GM21717 (cell line): ENCODE data around the gene AKT2.
A peak's percentile ranks its signal among the peaks of the same experiment; 100 is the strongest.

Experiments
- ATAC-seq: cut with Tn5 transposase; IDR thresholded peaks from one replicate; pipeline ENCODE4 v1.9.1; 2021; ENCODE audit warnings: mild to moderate bottlenecking, moderate library complexity; ENCODE audit not compliant: unreplicated experiment

AKT2 gene

DNA sequence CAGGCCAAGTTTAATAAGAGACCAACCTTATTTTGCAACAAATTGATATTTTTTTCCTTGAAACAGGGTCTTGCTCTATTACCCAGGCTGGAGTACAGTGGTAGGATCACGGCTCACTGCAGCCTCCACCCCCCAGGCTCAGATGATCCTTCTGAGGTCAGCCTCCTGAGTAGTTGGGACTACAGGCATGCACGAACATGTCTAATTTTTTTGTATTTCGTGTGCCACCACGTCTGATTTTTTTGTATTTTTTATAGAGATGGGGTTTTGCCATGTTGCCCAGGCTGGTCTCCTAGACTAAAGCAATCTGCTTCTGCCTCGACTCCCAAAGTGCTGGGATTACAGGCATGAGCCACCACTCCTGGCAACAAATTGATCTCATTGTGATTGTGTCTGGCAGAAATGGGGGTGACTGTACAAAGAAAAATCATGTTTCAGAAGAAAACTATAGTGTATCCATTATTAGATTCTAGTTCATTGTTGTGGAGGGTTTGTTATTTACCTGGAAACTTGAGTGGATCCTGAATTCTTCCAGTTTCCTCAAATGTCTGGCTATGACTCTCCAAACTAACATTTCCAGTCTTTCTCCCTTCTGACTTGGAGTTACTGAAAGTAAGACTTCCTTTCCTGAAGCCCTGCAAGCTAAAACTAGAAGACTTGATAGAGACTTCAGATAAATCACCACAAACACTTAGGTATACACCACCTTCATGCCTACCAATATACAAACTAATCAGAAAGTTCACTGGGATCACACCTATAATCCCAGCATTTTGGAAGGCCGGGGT, 17.3 kb upstream of the AKT2 start:
- no peak for ATAC-seq

DNA sequence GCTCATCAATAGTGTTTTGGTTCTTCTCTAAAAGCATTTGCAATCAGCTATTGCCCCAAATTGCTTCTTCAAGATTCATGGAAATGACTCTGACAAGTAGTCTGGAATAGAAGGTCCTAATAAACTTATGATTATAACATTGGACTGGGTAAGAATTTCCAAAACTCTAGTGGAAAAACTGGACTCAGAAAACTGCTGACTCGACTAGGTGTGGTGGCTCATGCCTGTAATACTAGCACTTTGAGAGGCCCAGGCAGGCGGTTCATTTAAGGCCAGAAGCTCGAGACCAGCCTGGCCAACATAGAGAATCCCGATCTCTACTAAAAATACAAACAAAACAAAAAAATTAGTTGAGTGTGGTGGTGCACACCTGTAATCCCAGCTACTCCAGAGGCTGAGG, 15.5 kb upstream of the AKT2 start:
- no peak for ATAC-seq

DNA sequence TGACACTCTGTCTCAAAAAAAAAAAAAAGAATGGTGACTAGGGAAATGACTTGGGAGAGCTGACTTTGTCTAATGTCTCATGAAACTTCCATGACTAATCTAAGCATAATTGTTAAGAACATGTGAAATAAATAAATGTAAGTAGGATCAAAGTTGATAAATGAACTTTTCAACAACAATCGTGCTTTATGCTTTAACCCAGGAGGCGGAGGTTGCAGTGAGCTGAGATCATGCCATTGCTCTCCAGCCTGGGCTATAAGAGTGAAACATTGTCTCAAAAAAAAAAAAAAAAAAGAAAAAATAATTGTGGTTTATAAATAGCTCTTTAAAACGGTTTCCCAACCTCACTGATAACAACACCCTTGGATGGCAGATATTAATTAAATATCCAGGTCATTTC, 12.9 kb upstream of the AKT2 start:
- no peak for ATAC-seq

DNA sequence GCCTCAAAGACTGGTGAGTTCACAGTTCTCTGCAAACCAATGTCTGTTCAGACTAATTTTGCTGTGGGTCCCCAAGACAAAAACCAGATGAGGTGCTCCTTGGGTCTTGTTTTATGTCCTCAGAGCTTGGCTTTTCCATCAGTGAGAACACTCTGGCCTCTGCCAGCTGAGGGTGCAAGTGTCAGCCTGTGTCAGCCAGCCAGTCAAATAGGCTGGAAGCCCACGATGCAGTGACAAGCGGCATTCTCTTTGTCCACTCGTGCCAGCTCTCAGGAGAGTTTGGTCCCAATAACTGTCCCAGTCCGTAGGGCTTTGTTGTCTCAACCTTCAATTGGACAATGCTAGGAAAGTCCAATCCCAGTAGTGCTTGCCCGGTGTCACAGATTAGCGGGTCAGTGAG, 9.4 kb upstream of the AKT2 start:
- ATAC-seq: no peak

DNA sequence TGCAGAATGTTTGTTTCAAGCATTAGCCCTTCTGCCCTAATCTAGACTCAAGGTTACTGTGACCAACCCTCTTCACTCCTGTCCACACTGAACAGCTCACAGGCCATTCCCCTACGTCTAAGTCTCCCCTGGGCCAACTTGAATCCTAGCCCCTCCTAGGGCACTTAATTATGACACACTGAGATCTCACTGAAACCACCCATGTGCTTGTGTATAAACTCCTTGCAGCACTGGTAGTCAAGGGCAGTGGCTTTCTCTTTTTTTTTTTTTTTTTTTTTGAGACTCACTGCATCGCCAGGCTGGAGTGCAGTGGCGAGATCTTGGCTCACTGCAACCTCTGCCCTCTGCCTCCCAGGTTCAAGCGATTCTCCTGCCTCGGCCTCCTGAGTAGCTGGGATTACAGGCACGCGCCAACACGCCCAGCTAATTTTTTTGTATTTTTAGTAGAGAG, 1.9 kb upstream of the AKT2 start:
- no peak for ATAC-seq

DNA sequence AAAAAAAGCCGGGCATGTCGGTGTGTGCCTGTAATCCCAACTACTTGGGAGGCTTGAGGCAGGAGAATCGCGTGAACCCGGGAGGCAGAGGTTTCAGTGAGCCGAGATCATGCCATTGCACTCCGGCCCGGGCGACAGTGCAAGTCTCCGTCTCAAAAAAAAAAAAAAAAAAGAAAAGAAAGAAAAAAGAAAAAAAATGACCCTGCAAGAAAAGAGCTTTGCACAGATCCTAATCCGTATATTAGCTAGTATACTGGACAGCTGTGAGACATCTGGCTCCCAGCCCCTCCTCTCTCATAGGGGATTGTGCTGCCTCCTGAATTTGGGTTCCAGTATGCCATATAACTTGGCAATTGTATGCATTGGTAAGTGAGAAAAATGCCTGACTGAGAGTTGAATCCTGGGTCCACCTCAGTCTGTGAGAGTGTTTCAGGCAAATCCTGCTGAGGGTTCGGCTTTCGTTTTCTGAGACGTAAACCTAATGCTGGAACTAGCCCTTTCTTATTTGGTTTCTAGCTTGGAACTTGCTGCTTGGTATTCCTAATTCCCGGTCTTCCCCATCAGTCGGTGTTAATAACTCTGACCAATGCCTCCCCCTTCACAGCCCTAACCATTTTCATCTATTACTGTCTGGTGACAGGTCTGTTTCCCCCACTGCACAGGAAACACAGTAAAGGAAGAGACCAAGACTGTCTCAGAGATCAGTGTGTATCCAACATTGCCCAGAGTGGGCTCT, 1.3 kb upstream of the AKT2 start:
- ATAC-seq: no peak

DNA sequence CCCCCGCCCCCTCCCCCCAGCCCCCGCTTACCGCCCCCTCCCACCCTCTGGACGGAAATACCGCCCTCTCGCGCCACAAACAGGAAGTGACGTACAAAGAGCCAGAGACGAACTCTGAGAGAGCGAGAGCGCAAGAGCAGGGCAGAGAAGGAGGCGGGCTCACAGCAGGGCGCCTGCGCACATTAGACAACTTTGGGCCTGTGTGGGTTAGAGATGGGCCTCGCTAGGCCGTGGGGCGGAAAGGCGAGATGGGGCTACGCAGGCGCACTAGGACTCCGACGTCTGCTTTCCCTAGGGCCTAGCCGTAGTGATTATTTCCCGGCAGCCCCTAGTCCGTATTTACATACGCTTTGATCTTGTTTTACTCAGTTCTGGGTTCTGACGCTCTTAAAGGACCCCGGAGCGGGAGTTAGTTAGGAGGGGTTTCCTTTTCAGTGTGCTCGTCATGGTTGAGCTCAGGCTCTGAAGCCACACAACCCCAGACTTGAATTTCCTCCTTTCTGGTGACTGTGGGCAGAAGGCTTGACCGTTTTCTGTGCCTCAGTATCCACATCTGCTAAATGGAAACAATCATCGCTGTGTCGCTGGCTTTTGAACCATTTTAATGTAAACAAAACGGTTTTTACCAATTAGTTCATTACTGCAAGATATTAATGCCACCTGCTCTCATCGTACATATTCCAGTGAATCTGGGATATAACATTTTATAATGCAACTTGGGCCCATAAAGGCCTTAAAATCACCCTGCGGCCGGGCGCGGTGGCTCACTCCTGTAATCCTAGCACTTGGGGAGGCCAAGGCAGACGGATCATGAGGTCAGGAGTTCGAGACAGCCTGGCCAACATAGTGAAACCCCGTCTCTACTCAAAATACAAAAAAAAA, 449 bp upstream of the AKT2 start:
- peak; percentile 62 for ATAC-seq

DNA sequence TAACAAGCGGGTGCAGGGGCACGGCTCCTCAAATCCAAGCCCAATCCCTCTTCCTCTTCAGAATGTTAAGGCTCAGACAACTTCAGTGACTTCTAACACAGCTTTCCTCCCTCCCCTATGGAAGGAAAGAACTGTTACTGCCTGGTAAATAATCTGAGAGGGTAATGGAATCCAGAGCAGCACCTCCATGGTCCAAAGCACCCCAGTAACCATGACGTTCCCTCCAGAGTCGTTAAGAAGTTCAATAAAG, 969 bp downstream of the AKT2 start:
- ATAC-seq: no peak

DNA sequence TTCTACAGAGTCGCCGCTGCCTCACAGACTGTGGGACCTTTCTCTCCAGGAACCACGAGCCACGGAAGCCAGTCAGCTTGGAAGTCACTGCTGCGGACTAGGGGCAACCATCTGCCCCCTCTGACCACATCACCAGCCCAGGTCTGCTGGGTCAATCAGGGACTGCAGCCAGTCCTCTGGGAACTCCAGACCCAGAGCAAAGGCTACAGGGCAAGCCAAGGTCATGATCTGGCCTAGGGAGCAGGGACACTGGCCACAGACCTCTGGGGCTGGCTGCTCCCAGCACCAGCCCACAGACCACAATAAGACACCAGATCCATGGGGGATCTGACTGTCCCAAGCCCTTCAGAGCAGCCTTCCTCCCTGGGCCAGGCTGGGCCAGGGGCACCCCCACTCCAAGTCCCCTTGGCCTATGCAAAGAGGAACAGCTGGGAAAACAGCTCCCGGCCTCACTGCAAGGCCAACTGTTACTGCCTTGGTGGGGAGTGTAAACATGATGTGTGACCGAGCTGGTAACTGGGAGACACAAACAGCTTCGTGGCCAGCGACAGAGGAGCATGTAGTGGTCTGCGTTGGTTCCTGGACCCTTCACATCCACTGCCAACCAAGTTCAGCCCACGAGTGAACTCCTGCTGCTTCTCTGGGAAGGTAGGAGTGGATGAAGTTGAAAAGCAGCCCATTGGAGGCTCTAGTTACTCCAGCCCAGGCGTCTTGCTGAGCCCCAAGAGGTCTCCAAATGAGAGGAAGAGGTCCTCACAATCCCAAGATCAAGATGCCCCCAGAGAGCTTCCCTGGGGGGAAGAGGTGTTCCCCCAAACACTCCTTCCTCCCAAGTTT, 1.5 kb downstream of the AKT2 start:
- ATAC-seq: no peak

DNA sequence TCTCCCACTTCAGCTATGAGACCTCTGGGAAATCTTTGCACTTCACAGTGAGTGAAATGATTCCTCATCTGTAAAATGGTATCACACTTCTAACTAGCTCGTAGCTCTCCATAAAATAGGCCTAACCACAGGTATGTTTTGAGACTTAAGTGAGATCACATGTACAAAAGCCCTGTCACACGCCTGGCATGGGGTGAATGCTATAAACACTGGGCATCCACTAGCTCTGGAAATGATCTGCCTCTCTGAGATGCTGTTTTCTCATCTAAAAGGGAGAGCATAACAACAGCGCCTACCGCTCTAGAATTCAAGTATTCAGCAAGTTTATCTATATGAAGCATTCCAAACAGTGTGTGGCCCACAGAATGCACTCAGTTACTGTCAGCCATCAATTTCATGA, 2.2 kb downstream of the AKT2 start:
- ATAC-seq: no peak

DNA sequence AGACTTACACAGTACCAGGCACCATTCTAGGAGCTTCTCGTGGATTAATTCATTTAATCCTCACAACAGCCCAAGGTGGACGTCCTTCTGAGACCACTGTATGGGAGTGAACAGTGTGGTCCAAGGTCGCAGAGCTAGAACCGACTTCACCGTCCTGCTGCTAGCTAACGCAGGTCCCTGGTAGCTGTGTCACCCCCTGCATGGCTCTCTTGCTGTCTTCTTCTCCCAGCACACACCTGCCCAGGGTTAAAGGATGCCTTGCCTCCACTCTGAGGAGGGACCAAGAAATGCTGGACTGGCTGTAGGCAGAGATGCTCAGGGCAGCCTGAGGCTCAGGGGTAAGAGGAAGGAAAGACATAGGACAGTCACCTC, 3.0 kb downstream of the AKT2 start:
- no peak for ATAC-seq

DNA sequence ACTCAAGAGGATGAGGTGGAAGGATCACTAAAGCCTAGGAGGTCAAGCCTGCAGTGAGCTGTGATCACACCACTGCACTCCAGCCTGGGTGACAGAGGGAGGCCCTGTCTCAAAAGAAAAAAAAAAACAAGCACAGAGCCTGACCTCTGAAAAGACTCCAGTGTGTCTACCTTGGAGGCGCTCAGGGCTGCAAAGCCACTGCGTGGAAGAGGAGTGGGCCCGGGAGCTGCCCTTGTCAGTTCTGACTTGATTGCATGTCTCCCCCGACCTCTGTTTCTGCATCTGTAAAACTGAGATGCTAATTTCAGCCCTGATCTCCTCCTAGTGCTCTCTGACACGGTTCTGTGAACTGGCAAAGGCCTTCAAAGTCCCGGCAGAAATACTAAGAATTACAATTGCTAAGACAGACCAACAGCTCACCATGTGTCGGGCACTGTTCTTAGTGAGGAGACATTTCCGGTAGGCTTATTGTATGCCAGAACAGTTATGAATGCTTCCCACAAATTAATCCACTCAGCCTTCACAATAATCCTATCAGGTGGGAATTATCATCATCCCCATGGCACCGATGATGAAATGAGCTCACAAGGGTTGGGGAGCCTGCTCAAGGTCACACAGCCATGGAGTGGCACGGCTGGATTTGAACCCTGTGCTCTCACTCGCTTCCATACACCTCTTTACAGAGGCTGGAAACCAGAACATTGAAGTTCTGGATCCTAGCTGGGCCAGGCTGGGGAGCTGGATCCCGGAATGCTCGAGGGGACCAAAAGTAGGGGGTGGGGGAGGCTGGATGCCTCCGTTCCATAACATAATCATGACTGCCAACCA, 3.5 kb downstream of the AKT2 start:
- ATAC-seq: no peak

DNA sequence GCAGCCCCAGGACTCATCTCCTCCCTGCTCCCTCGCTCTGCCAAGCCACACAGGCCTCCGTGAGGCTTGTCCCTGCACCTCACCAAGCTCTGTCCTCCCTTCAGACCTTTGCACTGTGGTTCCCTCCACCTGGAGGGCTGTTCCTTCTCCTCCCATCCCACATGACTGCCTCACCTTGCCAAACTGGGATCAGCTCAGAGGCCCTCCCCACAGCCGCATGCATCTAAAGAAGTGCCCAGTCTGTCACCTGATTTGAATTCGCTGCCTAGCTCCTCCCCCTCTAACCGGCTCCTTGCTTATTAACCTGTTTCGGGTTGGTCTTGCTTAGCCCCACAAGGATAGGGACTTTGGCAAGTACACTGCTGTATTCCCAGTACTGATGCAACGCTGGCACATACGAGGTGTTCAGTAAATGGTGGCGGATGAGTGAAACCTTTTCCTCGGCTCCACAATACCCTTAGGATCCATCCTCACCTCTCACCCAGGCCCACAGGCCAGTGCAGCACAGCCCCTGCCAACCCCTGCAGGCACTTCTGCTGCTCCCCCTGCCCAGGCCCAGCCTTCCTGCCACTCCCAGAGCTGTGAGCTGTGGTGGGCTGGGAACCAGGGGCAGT, 4.4 kb downstream of the AKT2 start:
- ATAC-seq: no peak

DNA sequence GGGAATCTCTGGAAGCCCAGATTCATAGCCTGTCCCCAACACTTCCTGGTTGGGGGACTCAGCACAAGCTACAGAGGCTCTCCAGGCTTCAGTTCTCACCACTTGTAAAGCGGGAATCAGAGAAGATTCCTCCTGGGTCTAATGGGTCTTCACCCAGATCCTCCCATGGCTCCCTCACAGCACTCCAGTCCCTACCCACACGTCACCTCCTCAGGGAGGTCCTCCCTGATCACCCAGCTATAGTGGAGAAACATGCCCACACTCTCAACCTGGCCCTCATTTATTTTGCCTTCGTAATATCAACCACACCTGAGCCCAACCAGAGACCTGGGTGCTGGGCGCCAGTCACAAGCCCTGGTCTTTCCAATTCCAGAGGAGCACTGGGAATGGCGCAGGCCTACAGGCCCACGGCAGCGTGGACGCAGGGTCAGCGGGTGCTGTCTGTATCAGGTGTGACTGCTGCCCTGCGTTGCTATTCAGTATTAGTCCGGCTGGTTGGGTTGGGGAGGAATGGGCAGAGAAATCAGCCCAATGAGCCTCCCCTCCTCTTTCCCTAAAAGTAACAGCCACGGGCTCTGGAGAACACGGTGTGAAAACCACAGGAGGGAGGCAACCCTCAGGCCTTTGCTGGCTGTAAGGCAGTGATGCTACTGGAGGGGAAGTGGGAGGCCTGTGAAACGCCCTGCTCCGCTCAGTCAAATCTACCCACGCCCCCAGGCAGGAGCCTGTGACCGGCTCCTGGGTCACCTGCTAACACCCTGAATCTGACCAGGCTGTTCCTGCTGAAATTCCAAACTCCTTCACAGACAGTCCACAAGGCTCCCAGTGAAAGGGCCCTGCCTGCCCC, 5.2 kb downstream of the AKT2 start:
- no peak for ATAC-seq

DNA sequence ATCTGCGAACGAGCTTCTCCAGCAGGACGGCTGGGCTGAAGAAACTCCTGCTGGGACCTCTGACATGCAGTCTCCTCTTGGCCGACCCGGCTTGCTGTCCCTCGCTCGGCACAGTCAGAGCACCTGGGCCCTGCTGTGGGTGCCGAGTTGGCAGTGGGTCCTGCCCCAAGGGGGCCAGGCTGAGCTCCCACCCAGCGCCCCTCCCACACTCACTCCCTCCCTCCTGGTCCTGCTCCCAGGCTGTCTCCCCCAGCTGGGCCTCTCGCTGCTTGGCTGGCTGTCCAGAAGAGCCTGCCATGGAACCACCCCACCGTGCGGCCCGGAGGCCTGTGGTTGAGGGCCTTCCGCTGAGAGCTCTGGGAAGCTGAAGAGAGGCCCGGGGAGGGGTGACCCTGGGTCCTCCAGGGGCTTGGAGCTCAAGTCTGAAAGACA, 6.0 kb downstream of the AKT2 start:
- no peak for ATAC-seq

DNA sequence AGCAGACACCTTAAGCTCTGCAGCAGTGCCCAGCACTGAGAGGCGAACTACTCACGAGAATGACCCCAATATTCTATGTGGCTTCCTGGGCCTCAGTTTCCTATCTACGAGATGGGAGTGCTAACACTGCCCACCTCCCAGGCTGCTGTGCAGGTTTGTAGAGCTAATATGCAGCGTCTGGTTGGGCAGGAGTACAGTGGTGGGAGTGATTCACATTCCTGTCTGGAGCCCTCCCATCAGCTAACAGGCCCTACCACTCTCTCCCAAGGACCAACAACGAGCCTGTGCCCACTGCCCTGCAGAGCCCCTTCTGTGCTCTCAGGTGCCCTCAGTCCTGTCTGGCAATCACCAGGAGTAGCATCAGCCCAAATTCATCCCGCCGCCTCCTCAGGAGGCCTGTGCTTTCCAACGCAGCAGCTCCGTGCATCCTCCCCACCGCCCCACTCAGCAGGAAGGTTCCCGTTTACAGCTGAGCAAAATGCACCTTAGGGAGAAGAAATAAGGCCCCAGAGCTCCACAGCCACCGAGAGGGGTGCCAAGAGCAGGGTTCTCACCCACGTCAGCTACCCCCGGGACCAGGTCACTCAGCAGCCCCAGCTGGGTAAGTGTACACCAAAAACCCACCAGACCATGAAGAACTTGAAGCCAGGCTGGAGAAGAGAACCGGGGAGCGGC, 6.6 kb downstream of the AKT2 start:
- no peak for ATAC-seq

DNA sequence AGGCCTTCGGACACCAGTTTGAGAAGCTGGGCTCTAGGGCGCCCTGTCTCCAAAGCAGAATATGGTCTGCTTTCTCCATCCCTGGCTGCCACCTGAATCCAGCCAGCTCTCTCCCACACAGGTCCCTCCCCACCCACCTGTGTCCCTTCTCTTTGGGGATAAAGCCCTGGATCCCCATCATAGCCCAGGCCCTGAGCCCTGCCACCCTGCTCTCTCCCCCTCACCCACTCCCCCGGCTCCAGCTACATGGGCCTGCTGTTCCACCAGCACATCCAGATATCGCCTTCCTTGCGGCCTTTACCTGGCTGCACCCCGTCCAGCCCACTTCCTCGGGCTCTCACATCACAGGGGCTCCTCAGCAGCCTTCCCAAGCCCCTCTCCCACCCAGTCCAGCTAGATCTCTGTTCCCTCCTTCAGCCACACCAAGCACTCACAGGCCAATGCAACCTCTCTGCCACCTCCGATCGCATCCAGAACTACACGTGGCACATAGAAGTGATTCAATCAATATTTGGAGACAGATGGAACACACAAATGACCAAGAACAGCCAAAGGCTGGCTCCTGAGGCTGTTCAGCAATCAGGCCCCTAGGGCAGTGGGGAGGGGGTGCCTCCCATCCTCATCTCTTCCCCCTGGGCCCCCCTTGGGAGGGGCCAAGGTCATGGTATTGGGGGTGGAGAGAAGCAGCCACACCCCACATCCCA, 7.6 kb downstream of the AKT2 start:
- ATAC-seq: no peak
